Mesothelial cell of epicardium (in vitro differentiated cells): ENCODE data around the gene ALPK3. TPM values are rescaled to one million over a fixed set of nuclear protein-coding genes. Genes with fewer than 3 reads are reported as not detected.

Experiments
- DNase-seq, 2 experiments: peaks; one replicate each; pipeline ENCODE4 v3.0.0; 2021; ENCODE audit warnings: low spot score in 2 of 2; ENCODE audit not compliant: unreplicated experiment in 2 of 2
- H3K27ac Mint-ChIP-seq: 2 replicates; pipeline ENCODE4 v1.8.0; 2021; ENCODE audit warnings: mixed read lengths
- H3K27me3 Mint-ChIP-seq: 2 replicates; pipeline ENCODE4 v1.8.0; 2021; ENCODE audit warnings: low read depth, mixed read lengths
- H3K36me3 Mint-ChIP-seq: 2 replicates; pipeline ENCODE4 v1.8.0; 2021; ENCODE audit warnings: mixed read lengths
- H3K4me1 Mint-ChIP-seq: 2 replicates; pipeline ENCODE4 v1.8.0; 2021; ENCODE audit warnings: mixed read lengths
- H3K4me3 Mint-ChIP-seq: 2 replicates; pipeline ENCODE4 v1.8.0; 2021; ENCODE audit warnings: mild to moderate bottlenecking, moderate library complexity, mixed read lengths
- H3K9me3 Mint-ChIP-seq: 2 replicates; pipeline ENCODE4 v1.8.0; 2021; ENCODE audit warnings: mixed read lengths
- CTCF ChIP-seq: fragments of 200-600 bp; sonication (generic); IDR thresholded peaks from one replicate; pipeline ENCODE4 v1.5.0; 2021; ENCODE audit warnings: antibody characterized with exemption; ENCODE audit not compliant: unreplicated experiment
- total RNA-seq: library from RNA; stranded (reverse); gene quantifications from 3 replicates; pipeline ENCODE4 v1.2.1, GENCODE V29; 2021

ALPK3 gene
- total RNA-seq, 1 donor from 2014 or later = 31.3 TPM

- no peak for TF ChIP-seq CTCF
- Mint-ChIP-seq H3K36me3 (peaks cover 13% of the 10 kb centered on the region), H3K4me1 (no peaks in the 10 kb centered on the region), H3K9me3 (no peaks in the 10 kb centered on the region), H3K27me3 (no peaks in the 10 kb centered on the region), H3K27ac (no peak overlapping the region), H3K4me3 (no peak overlapping the region)
- no peak for DNase-seq
Measured at GRCh38 chr15:84856731-84857417, 39.7 kb downstream of the ALPK3 start.

- H3K27ac Mint-ChIP-seq = no peak overlapping the region
- no peaks in the 10 kb centered on the region for H3K4me1 Mint-ChIP-seq
- no peak for TF ChIP-seq CTCF
- H3K9me3 Mint-ChIP-seq = no peaks in the 10 kb centered on the region
- no peak for DNase-seq
- peaks cover 13% of the 10 kb centered on the region for H3K36me3 Mint-ChIP-seq
- no peaks in the 10 kb centered on the region for H3K27me3 Mint-ChIP-seq
- H3K4me3 Mint-ChIP-seq = no peak overlapping the region
Measured at GRCh38 chr15:84857418-84858004, 40.4 kb downstream of the ALPK3 start.

GRCh38 chr15:84858231-84858630 lies 41.1 kb downstream of the ALPK3 start:
- TF ChIP-seq CTCF = no peak
- no peaks in the 10 kb centered on the region for H3K9me3 Mint-ChIP-seq
- no peak overlapping the region for H3K4me3 Mint-ChIP-seq
- no peaks in the 10 kb centered on the region for H3K4me1 Mint-ChIP-seq
- no peak overlapping the region for H3K27ac Mint-ChIP-seq
- H3K27me3 Mint-ChIP-seq = no peaks in the 10 kb centered on the region
- DNase-seq = no peak
- H3K36me3 Mint-ChIP-seq = peaks cover 13% of the 10 kb centered on the region

- peaks cover 13% of the 10 kb centered on the region for H3K36me3 Mint-ChIP-seq
- H3K4me1 Mint-ChIP-seq = no peaks in the 10 kb centered on the region
- H3K27ac Mint-ChIP-seq = no peak overlapping the region
- no peaks in the 10 kb centered on the region for H3K9me3 Mint-ChIP-seq
- no peaks in the 10 kb centered on the region for H3K27me3 Mint-ChIP-seq
- no peak for DNase-seq
- TF ChIP-seq CTCF = no peak
- no peak overlapping the region for H3K4me3 Mint-ChIP-seq
Measured at GRCh38 chr15:84859144-84859543, 42.0 kb downstream of the ALPK3 start.

GRCh38 chr15:84859651-84860050 lies 42.5 kb downstream of the ALPK3 start:
- H3K36me3 Mint-ChIP-seq = peaks cover 13% of the 10 kb centered on the region
- no peaks in the 10 kb centered on the region for H3K9me3 Mint-ChIP-seq
- H3K27ac Mint-ChIP-seq = no peak overlapping the region
- DNase-seq = no peak
- no peaks in the 10 kb centered on the region for H3K4me1 Mint-ChIP-seq
- TF ChIP-seq CTCF = no peak
- no peaks in the 10 kb centered on the region for H3K27me3 Mint-ChIP-seq
- no peak overlapping the region for H3K4me3 Mint-ChIP-seq
